GM19328 (cell line): ENCODE data around the gene PROKR1.

Source experiments
- ATAC-seq: cut with Tn5 transposase; IDR thresholded peaks from one replicate; pipeline ENCODE4 v1.9.1; 2021; ENCODE audit warnings: mild to moderate bottlenecking, moderate library complexity; ENCODE audit not compliant: unreplicated experiment

Gene PROKR1

GRCh38 chr2:68695971-68696370 lies 52.6 kb downstream of the PROKR1 start:
- no peak for ATAC-seq

- ATAC-seq: no peak
These were observed 53.2 kb downstream of the PROKR1 start for GRCh38 chr2:68696554-68696953.

GRCh38 chr2:68698567-68699377 lies 55.4 kb downstream of the PROKR1 start:
- ATAC-seq: no peak

- no peak for ATAC-seq
These were observed 57.2 kb downstream of the PROKR1 start for GRCh38 chr2:68700560-68700959.

- ATAC-seq: no peak
These were observed 63.3 kb downstream of the PROKR1 start for GRCh38 chr2:68706637-68707036.
